GM18511 (cell line): ENCODE data around the gene TIMM10.
A peak's percentile ranks its signal among the peaks of the same experiment; 100 is the strongest.

Experiments
- ATAC-seq: cut with Tn5 transposase; IDR thresholded peaks from one replicate; pipeline ENCODE4 v1.9.1; 2021; ENCODE audit warnings: mild to moderate bottlenecking, moderate library complexity; ENCODE audit not compliant: unreplicated experiment

Gene TIMM10

DNA sequence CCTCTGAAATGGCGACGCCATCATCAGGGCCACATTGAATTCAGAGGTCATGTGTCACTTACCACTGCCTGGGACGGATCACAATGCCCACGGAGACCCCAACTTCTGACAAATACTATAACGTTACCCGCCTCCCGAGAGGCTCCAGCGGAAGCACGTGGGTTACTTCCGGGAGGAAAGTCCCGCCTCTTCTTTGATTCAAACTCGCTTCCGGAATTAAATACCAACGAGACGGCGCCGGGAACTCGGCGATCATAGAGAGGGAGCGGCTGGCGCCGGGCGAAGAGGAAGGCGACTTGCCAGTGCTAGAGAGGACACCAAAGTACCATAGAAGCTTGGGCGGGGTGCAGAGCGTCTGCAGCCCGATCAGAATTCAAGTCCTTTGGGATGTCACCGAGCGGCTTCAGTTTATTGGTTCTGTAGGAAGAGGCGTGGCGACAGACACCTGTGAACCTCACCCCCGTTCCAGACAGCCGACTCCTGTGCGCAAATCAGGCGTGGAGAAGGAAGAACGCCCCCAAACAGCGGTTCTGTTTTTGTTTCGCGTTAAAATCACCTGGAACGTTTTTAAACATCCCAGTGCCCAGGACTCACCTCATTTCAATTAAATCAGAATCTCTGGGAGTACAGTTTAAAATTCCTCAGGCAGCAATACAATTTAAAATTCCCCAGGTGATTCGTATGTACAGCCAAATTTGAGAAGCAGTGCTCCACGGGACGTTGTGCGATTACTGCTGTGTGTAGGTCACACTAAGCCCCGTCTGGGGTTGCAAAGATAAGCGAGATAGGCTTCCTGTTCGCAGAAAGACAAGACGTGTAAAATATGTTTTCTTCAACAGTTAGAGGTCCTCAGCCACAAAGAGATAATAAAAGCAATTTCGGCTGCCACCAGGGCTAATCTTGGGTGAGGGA, at the start of gene TIMM10:
TSS of gene TIMM10 (minus strand) at position 159 of the 912 bp plus-strand sequence. CDS start 565 bp downstream, outside the sequence.
- peak; percentile 98 for ATAC-seq

- no peak for ATAC-seq
These were observed 43.5 kb upstream of the TIMM10 start for GRCh38 chr11:57574061-57574460.

DNA sequence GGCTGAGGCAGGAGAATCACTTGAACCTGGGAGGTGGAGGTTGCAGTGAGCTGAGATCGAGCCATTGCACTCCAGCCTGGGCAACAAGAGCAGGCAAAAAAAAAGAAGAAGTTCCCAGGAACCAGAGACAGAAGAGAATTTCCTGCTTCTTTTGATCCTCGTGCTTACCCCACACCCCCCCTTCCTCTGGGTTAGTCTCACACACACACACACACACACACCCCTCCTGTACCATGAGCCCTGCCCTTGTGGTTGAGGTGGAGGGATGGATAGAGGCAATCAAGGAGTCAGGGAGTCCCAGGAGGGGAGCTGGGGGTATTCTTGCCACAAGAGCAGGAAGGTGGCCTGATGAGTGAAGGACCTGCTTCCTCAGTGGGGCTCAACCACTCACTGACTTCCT, 41.1 kb upstream of the TIMM10 start:
- no peak for ATAC-seq

GRCh38 chr11:57568330-57568766, 37.8 kb upstream of the TIMM10 start:
- peak; percentile 17 for ATAC-seq

DNA sequence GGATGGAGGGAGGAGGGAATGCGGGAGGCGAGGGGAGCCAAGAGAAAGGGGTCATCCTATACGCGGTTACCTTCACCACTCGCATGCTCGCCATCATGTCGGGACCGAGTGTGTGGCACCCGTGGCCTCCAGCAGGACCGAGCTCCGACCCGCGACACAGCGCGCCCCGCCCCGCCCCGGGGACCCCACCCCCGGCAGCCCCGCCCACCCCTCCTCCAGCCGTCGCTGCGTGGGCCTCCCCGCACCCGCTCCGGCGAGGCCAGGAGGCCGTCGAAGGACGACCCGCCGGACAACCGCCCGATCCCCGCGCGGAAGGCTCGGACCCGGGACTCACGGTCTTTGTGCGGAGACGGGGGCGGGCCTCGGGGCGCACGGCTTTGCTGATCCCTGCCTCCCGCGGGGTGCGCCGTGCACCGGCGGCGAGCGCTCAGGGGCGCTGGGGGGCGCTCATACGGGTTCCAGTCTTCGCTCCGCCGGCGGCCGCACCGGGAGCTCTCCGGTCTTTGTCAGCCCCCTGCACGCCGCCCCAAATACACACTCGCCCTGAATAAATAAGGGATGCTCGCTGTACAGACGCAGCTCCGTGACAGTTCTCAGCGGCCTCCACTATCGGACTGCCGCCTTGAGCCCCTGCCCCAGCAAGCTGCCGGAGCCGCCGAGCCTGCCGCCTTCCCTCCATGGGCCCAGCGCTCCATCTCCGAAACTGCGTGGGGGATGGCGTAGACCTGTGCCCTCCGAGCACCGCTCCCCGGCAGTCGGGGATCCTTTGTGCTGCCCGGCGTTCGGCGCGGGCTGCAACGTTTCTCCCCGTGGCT, 37.2 kb upstream of the TIMM10 start, which contains the start of gene UBE2L6:
TSS of gene UBE2L6 (minus strand) at position 158 of the 815 bp plus-strand sequence. CDS start at position 97, 61 bp downstream.
- peak; percentile 77 for ATAC-seq

DNA sequence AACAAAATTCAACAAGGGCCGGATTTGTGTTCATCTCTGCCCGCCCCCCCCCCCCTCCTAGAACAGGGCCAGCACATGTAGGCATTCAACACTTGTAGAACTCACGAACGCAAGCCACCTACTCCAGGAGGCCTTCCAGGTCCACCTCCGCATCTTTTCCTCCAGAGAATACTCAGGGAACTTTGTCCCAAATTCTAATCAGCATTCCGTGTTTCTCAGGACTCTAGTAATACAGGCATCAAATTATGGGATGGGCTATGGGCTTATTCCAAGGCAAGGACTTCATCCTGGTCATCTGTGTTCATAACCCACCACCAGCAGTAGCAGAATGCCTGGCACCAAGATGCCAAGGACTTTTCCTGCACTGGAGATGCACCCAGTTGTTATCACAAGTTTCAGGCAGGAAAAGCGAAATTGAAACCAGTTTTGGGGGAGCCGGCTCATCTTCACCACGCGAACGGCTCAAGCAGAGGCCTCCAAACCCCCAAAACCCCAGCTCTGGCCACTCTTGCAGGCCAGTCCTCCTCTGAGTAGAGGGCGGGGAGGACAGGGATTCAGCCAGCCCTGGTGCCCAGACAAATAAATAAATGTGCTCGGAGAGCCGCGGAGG, 36.5 kb upstream of the TIMM10 start:
- ATAC-seq, result peak; percentile 3

DNA sequence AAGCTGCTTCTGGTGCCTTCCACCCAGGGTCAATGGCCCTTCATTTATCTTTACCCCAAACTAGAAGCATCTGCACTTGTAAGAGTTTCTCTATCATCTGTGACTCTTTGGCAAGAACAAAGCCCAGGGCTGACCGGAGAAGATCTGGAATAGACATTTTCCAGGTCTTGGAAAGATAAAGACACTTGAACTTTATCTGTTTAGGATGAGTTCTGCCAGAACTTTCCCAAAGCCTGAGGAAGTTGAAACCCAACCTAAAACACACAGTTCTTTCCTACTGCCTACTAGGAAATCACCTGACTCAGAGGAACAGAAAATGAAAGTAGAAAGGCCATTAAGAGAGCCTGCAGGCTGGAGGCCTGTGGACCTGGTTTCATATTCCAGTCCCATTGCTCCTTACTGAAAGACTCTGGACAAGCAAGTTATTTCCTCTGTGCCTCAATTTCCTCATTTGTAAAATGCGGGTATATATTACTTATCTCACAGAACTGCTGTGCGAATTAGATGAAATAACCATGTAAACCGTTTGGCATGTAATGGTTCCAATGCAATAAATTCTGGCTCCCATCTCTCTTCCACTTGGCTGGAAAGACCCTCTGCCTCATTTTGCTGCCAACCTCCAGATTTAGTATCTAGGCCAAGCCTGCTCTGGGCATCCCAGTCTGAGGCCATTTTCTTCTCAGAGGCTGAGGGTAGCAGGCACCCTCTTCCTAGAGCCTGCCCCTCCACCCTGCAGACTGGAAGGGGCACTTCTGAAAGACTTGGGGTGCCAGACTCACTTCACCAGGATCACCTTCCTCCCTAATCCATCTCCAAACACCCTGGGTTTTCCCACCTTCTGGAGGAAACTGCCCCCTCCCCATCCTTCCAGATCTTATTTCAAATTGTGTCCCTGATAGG, 35.7 kb upstream of the TIMM10 start:
- peak; percentile 59 for ATAC-seq

DNA sequence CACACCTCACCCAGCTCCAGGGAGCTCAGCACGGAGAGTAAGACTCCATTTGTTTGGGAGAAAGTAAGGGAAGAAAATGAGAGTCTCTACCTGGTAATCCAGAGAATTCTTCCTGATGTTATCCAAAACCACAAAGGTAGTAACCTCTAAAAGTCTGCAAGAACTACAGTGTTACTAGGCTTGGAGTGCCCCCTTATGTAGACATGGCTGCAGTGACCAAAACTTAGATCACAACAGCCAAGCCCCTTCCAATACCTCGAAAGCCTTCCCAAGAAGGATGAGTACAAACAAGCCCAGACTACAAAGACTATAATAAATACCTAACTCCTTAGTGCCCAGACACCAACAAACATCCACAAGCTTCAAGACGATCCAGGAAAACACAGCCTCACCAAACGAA, 32.0 kb upstream of the TIMM10 start:
- ATAC-seq, result no peak

DNA sequence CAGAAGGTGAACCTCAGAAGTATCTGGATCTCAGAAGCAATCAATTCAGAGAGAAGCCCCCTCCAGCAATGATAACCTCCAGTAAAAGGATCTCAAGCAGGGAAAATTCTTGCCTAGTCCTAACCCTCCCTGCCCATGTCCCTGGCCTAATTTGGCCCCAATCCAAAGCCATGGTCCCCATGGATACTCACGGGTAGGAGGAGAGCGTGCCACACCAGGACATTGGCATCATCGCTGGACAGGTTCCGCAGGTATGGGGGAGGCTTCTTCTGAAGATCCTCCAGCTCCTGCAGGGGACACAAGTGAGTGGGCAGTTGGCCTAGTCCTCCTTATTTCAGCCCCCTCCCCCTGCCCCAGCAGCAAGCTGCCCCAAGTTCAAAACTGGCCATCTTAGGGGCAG, 29.6 kb upstream of the TIMM10 start:
- no peak for ATAC-seq

DNA sequence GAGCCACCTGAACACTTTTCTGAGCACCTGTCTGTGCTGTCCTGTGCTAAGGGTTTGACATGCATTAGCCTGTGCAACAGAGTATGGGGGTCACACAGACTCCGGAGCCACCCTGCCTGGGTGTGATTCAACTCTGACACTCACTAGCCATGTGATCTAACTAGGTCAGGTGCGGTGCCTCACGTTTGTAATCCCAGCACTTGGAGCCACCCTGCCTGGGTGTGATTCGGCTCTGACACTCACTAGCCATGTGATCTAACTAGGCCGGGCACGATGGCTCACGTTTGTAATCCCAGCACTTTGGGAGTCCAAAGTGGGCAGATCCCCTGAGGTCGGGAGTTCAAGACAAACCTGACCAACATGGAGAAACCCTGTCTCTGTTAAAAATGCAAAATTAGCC, 25.5 kb upstream of the TIMM10 start:
- ATAC-seq, result no peak

- no peak for ATAC-seq
These were observed 24.8 kb upstream of the TIMM10 start for GRCh38 chr11:57555393-57555792.

DNA sequence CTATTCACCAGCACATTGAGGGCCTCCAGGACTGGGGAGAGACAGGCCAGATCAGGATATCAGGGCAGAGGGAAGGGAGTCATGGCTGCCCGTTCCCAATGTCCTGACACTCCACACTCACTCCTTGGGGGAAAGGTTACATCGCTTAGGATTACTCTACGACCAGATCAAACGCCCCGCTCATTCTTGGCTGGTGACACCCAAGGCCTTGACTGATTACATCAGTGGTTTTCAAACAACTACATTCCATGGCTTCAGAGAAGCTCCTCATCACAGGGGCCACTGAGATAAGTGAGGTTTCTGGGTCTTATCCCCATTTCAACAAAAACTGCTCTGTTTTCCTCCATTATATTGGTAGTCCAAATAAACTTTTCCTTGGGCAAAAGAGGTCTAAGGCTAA, 21.9 kb upstream of the TIMM10 start:
- no peak for ATAC-seq

- no peak for ATAC-seq
These were observed 21.4 kb upstream of the TIMM10 start for GRCh38 chr11:57551941-57552340.

DNA sequence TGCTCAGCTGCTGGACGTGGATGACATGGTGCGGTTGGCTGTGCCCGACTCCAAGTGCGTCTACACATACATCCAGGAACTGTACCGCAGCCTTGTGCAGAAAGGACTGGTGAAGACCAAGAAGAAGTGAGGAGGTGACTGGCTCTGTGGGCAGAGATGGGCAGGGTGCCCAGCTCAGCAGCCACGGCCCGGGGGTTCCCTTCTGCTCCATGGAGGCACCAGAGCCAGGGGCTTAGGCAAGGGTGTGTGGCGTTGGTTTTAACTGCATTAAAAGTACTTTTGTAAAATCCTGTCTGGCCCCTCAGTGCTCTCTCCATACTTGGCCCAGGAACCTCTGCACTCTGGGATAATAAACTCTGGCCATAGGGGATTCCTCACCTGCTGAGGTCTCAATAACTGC, 19.4 kb upstream of the TIMM10 start:
- no peak for ATAC-seq

DNA sequence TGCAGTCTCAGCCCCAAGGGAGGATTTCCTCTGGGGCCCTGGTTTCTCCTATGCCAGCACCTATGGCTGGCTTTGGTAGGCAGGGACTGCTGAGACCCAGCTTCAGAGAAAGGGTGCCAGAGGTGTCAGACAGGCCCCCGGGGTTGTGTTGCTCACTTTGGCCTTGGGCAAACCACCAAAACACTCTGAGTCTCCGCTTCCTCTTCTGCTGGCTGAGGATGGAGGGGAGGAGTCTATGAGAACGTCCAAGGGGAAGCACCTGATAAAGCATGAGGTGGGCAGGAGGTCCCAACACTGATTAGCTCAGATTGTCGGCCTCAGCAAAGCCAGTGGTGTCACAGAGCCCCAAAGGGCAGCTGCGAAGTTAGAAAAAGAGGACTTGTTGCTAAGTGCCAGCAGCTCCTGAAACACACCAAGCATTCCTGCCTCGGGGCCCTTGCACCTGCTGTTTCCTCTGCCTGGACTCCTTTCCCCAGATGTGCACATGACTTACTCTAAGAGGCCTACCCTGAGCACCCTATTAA, 17.4 kb upstream of the TIMM10 start:
- ATAC-seq, result peak; percentile 93

DNA sequence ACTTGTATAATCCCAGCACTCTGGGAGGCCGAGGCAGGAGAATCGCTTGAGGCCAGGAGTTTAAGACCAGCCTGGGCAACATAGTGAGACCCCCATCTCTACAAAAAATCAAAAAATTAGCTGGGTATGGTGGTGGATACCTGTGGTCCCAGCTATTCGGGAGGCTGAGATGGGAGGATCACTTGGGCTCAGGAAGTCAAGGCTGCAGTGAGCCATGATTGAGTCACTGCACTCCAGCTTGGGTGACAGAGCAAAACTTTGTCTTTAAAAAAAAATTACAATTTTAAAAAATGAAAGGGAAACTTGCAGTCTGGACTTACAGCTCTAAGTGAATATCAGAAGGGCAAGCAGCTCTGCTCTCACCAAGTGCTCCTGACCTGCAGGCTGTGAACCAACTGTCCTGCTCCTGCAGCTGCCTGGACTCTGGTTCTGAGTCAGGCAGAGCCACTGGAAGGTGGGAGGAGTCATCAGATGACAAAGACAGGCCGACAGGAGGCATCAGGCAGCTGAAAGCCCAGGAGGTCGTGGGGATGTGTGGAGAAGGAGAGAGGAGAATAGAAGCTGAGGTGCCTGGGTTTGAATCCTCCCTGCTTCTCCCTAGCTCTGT, 16.4 kb upstream of the TIMM10 start:
- peak; percentile 70 for ATAC-seq

DNA sequence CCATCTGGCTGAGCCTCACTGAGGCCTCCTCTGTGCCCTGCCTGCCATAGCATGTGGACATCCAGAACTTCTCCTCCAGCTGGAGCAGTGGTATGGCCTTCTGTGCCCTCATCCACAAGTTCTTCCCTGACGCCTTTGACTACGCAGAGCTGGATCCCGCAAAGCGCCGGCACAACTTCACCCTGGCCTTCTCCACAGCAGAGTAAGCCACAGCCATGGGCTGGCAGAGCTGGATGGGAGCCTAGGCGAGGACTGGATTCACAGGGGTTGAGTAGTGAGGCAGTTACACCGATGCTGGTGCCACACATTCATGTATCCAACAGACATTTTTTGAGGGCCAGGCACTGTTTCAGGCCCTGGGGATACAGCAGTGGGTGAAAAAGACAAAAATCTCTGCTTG, 15.9 kb upstream of the TIMM10 start:
- no peak for ATAC-seq

DNA sequence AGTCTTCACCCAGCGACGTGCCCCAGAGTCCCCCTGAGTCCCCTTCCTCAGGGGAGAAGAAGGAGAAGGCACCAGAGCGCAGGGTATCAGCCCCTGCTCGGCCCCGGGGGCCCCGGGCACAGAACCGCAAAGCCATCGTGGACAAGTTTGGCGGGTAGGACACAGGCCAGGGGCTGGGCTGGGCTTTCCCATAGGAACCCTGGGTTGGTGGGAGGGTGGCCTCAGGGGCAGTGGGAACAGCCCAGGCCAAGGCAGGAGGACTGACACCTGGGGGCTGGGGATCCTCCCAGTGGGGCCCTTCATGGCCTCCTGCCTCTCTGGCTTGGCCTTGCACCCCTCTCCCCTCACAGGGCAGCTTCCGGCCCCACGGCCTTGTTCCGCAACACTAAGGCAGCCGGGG, 15.3 kb upstream of the TIMM10 start:
- no peak for ATAC-seq

GRCh38 chr11:57544566-57544965, 14.0 kb upstream of the TIMM10 start:
- ATAC-seq, result no peak

DNA sequence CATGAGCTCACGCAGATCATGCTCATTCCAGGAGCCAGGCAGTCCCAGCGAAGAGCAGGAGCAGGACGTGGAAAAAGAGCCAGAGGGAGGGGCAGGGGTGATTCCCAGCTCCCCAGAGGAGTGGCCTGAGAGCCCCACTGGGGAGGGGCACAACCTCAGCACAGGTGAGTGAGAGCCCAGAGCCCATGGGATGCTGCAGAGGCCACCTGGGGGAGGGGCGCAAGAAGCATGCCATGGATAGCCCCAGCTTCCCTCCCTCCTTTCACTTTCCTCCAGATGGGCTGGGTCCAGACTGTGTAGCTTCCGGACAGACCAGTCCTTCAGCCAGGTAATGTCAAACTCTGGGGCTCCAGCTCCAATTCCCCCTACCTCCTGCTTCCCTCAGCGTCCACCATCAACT, 13.0 kb upstream of the TIMM10 start:
- no peak for ATAC-seq
